Testis (tissue), 2 donors: ENCODE measurements around the gene ZFP36L2.

Experiments used
- CTCF ChIP-seq, 3 experiments: fragments of 450-650 bp in 2 of 3; fragments of 200-600 bp in 1 of 3; sonication (generic) in 1 of 3; IDR thresholded peaks; one replicate each; pipeline ENCODE4 v1.5.1; 2016 to 2019; ENCODE audit warnings: antibody characterized with exemption in 3 of 3, mild to moderate bottlenecking in 2 of 3, moderate library complexity in 1 of 3
- POLR2A ChIP-seq: fragments of 450-650 bp; IDR thresholded peaks from one replicate; pipeline ENCODE4 v1.6.1; 2017; ENCODE audit warnings: antibody characterized with exemption, mild to moderate bottlenecking, moderate library complexity

- TF ChIP-seq CTCF (IDR thresholded peaks at IDR 0.05) (no peak), POLR2A (no peak)
These were observed 41.9 kb upstream of the ZFP36L2 start for GRCh38 chr2:43268066-43268953.
